ENCODE measurements around the gene PTPRO. TPM values are rescaled to one million over a fixed set of nuclear protein-coding genes. Genes with fewer than 3 reads are reported as not detected.
A peak's percentile ranks its signal among the peaks of the same experiment; 100 is the strongest.

PTPRO gene
- total RNA-seq, 1 donor from 2014 or later = 0.75 TPM

- TF ChIP-seq CTCF (IDR thresholded peaks at IDR 0.05) = peak; percentile 23
- Mint-ChIP-seq H3K36me3 (ENCODE audit: unreplicated experiment) (no peaks in the 10 kb centered on the region), H3K4me3 (ENCODE audit: unreplicated experiment) (no peak overlapping the region), H3K4me1 (ENCODE audit: unreplicated experiment) (peaks cover 38% of the 10 kb centered on the region), H3K27me3 (ENCODE audit: unreplicated experiment) (no peaks in the 10 kb centered on the region), H3K9me3 (ENCODE audit: unreplicated experiment) (no peaks in the 10 kb centered on the region), H3K27ac (ENCODE audit: unreplicated experiment) (no peak overlapping the region)
- no peak for DNase-seq (ENCODE audit: extremely low spot score, unreplicated experiment)
Observed at GRCh38 chr12:15592934-15593333, 270.6 kb downstream of the PTPRO start.

GRCh38 chr12:15596174-15596573 is 273.9 kb downstream of the PTPRO start:
- Mint-ChIP-seq H3K27me3 (ENCODE audit: unreplicated experiment) (no peaks in the 10 kb centered on the region), H3K4me1 (ENCODE audit: unreplicated experiment) (peaks cover 43% of the 10 kb centered on the region), H3K27ac (ENCODE audit: unreplicated experiment) (no peak overlapping the region), H3K9me3 (ENCODE audit: unreplicated experiment) (no peaks in the 10 kb centered on the region), H3K36me3 (ENCODE audit: unreplicated experiment) (no peaks in the 10 kb centered on the region), H3K4me3 (ENCODE audit: unreplicated experiment) (no peak overlapping the region)
- DNase-seq (ENCODE audit: extremely low spot score, unreplicated experiment) = no peak
- no peak for TF ChIP-seq CTCF (IDR thresholded peaks at IDR 0.05)

GRCh38 chr12:15597125-15597830 is 275.0 kb downstream of the PTPRO start:
- Mint-ChIP-seq H3K36me3 (ENCODE audit: unreplicated experiment) (no peaks in the 10 kb centered on the region), H3K4me3 (ENCODE audit: unreplicated experiment) (no peak overlapping the region), H3K27ac (ENCODE audit: unreplicated experiment) (no peak overlapping the region), H3K27me3 (ENCODE audit: unreplicated experiment) (no peaks in the 10 kb centered on the region), H3K4me1 (ENCODE audit: unreplicated experiment) (peaks cover 39% of the 10 kb centered on the region), H3K9me3 (ENCODE audit: unreplicated experiment) (no peaks in the 10 kb centered on the region)
- no peak for TF ChIP-seq CTCF (IDR thresholded peaks at IDR 0.05)
- no peak for DNase-seq (ENCODE audit: extremely low spot score, unreplicated experiment)

- no peak for TF ChIP-seq CTCF (IDR thresholded peaks at IDR 0.05)
- peaks cover 26% of the 10 kb centered on the region for H3K4me1 Mint-ChIP-seq (ENCODE audit: unreplicated experiment)
- DNase-seq (ENCODE audit: extremely low spot score, unreplicated experiment) = no peak
Observed at GRCh38 chr12:15599266-15600037, 277.1 kb downstream of the PTPRO start.

GRCh38 chr12:15600223-15600935 is 278.1 kb downstream of the PTPRO start:
- no peak overlapping the region for H3K27ac Mint-ChIP-seq (ENCODE audit: unreplicated experiment)
- H3K27me3 Mint-ChIP-seq (ENCODE audit: unreplicated experiment) = no peaks in the 10 kb centered on the region
- H3K9me3 Mint-ChIP-seq (ENCODE audit: unreplicated experiment) = no peaks in the 10 kb centered on the region
- peaks cover 21% of the 10 kb centered on the region for H3K4me1 Mint-ChIP-seq (ENCODE audit: unreplicated experiment)
- no peak for DNase-seq (ENCODE audit: extremely low spot score, unreplicated experiment)
- TF ChIP-seq CTCF (IDR thresholded peaks at IDR 0.05) = no peak
- H3K4me3 Mint-ChIP-seq (ENCODE audit: unreplicated experiment) = no peak overlapping the region
- no peaks in the 10 kb centered on the region for H3K36me3 Mint-ChIP-seq (ENCODE audit: unreplicated experiment)

More at GRCh38 chr12:15599266-15600037, 277.1 kb downstream of the PTPRO start:
- Mint-ChIP-seq H3K9me3 (ENCODE audit: unreplicated experiment) (no peaks in the 10 kb centered on the region), H3K36me3 (ENCODE audit: unreplicated experiment) (no peaks in the 10 kb centered on the region), H3K4me3 (ENCODE audit: unreplicated experiment) (no peak overlapping the region), H3K27ac (ENCODE audit: unreplicated experiment) (peak overlapping the region; percentile 58), H3K27me3 (ENCODE audit: unreplicated experiment) (no peaks in the 10 kb centered on the region)

Measured in osteocyte (in vitro differentiated cells).